Measurements from ENCODE around the gene NAT8L.

GRCh38 chr4:2083826-2084160 lies 24.7 kb downstream of the NAT8L start:
- no peak for TF ChIP-seq YY1 (IDR thresholded peaks at IDR 0.05; ENCODE audit: insufficient read depth, insufficient read length)
- TF ChIP-seq ZNF274 (IDR thresholded peaks at IDR 0.05; ENCODE audit: low read depth, low read length), result no peak
- TF ChIP-seq SUZ12 (IDR thresholded peaks at IDR 0.05; ENCODE audit: extremely low read depth, insufficient read depth, insufficient read length), result no peak

All from NT2/D1 (cell line).